ENCODE data around the gene P2RY2.

P2RY2 gene

GRCh38 chr11:73248526-73249185 lies 30.6 kb downstream of the P2RY2 start:
- DNase-seq = no peak

- no peak for DNase-seq
These were observed 31.2 kb downstream of the P2RY2 start for GRCh38 chr11:73249304-73249703.

- no peak for DNase-seq
These were observed 32.0 kb downstream of the P2RY2 start for GRCh38 chr11:73249853-73250783.

GRCh38 chr11:73252577-73253191 lies 34.6 kb downstream of the P2RY2 start:
- no peak for DNase-seq

- DNase-seq = no peak
These were observed 39.4 kb downstream of the P2RY2 start for GRCh38 chr11:73257342-73258103.

- no peak for DNase-seq
These were observed 40.3 kb downstream of the P2RY2 start for GRCh38 chr11:73258104-73259035.

GRCh38 chr11:73259406-73260126 lies 41.5 kb downstream of the P2RY2 start:
- DNase-seq = no peak

GRCh38 chr11:73260127-73260457 lies 42.0 kb downstream of the P2RY2 start:
- no peak for DNase-seq

- no peak for DNase-seq
These were observed 44.9 kb downstream of the P2RY2 start for GRCh38 chr11:73262851-73263495.

GRCh38 chr11:73263640-73264039 lies 45.6 kb downstream of the P2RY2 start:
- DNase-seq = no peak

- no peak for DNase-seq
These were observed 47.3 kb downstream of the P2RY2 start for GRCh38 chr11:73265278-73265810.

- DNase-seq = no peak
These were observed 48.0 kb downstream of the P2RY2 start for GRCh38 chr11:73265853-73266645.

GRCh38 chr11:73266646-73267020 lies 48.6 kb downstream of the P2RY2 start:
- no peak for DNase-seq

- DNase-seq = no peak
These were observed 49.2 kb downstream of the P2RY2 start for GRCh38 chr11:73267122-73267846.

- no peak for DNase-seq
These were observed 49.9 kb downstream of the P2RY2 start for GRCh38 chr11:73267906-73268540.

GRCh38 chr11:73268671-73269271 lies 50.7 kb downstream of the P2RY2 start:
- DNase-seq = no peak

GRCh38 chr11:73269459-73270015 lies 51.5 kb downstream of the P2RY2 start:
- DNase-seq = no peak
